ENCODE data around the gene CIAO1. TPM values are rescaled to one million over a fixed set of nuclear protein-coding genes. Genes with fewer than 3 reads are reported as not detected.

Gene CIAO1
- total and polyA plus RNA-seq, 10 donors = 31.3 to 122 (median 70.3) TPM

GRCh38 chr2:96261328-96262003, 4.6 kb upstream of the CIAO1 start:
- intact Hi-C loops (cut with DNase I; ENCODE audit: low total_unique reads) = no loop called here
- 82 to 91% (median 86%) methylated on average over 6 of the region's 6 CpGs for WGBS, 5 donors
- Histone ChIP-seq H3K27me3 (replicated peaks in 1 of 7) (no peaks in the 10 kb centered on the region), H3K4me1 (peaks cover 71 to 90% (median 86%) of the 10 kb centered on the region in 6 donors), H3K27ac (peak overlapping the region; percentile 43 to 99 (median 90)), H3K36me3 (peaks cover 0 to 58% (median 17%) of the 10 kb centered on the region in 6 donors), H3K9me3 (no peaks in the 10 kb centered on the region), H3K4me3 (no peak overlapping the region)
- TF ChIP-seq CTCF (IDR thresholded peaks at IDR 0.05 in 8 of 11, conservative IDR thresholded peaks at IDR 0.05 in 3 of 11) = no peak
- no peak for TF ChIP-seq POLR2AphosphoS5 (IDR thresholded peaks at IDR 0.05)
- TF ChIP-seq POLR2A (IDR thresholded peaks at IDR 0.05) = no peak
- DNase-seq = no peak

GRCh38 chr2:96262306-96262705, 3.7 kb upstream of the CIAO1 start:
- 81 to 94% (median 85%) methylated on average over 2 of the region's 2 CpGs for WGBS, 5 donors
- no peak overlapping the region for H3K4me3 ChIP-seq
- peaks cover 0 to 59% (median 17%) of the 10 kb centered on the region in 6 donors for H3K36me3 ChIP-seq
- DNase-seq = no peak
- H3K9me3 ChIP-seq = no peaks in the 10 kb centered on the region
- no peaks in the 10 kb centered on the region for H3K27me3 ChIP-seq (replicated peaks in 1 of 7)
- intact Hi-C loops (cut with DNase I; ENCODE audit: low total_unique reads) = no loop called here
- peak overlapping the region in 6 of 8 donors; percentile 12 to 99 (median 86) for H3K27ac ChIP-seq
- H3K4me1 ChIP-seq = peaks cover 70 to 90% (median 86%) of the 10 kb centered on the region in 6 donors
- TF ChIP-seq POLR2A (IDR thresholded peaks at IDR 0.05) (no peak), CTCF (IDR thresholded peaks at IDR 0.05 in 8 of 11, conservative IDR thresholded peaks at IDR 0.05 in 3 of 11) (no peak), POLR2AphosphoS5 (IDR thresholded peaks at IDR 0.05) (no peak)

GRCh38 chr2:96264086-96264485, 1.9 kb upstream of the CIAO1 start:
- H3K27me3 ChIP-seq (replicated peaks in 1 of 7) = no peaks in the 10 kb centered on the region
- peak overlapping the region in 6 of 8 donors; percentile 49 to 99 (median 95) for H3K27ac ChIP-seq
- H3K36me3 ChIP-seq = peaks cover 0 to 64% (median 26%) of the 10 kb centered on the region in 6 donors
- TF ChIP-seq CTCF (IDR thresholded peaks at IDR 0.05 in 8 of 11, conservative IDR thresholded peaks at IDR 0.05 in 3 of 11) (no peak), POLR2A (IDR thresholded peaks at IDR 0.05) (no peak), POLR2AphosphoS5 (IDR thresholded peaks at IDR 0.05) (no peak)
- 47 to 76% (median 65%) methylated on average over 4 of the region's 4 CpGs for WGBS, 5 donors
- H3K9me3 ChIP-seq = no peaks in the 10 kb centered on the region
- H3K4me1 ChIP-seq = peaks cover 57 to 85% (median 76%) of the 10 kb centered on the region in 6 donors
- intact Hi-C loops (cut with DNase I; ENCODE audit: low total_unique reads) = no loop called here
- no peak for DNase-seq
- peak overlapping the region in 7 of 8 donors; percentile 83 to 98 (median 91) for H3K4me3 ChIP-seq

- no peak for DNase-seq
- intact Hi-C loops (cut with DNase I; ENCODE audit: low total_unique reads) = loop anchor here (5.0 kb wide), 1 partner anchor 58 kb away; the partner anchor contains the start of gene STARD7
- peak overlapping the region; percentile 75 to 99 (median 94) for H3K27ac ChIP-seq
- peaks cover 49 to 77% (median 69%) of the 10 kb centered on the region in 6 donors for H3K4me1 ChIP-seq
- H3K36me3 ChIP-seq = peaks cover 0 to 65% (median 31%) of the 10 kb centered on the region in 6 donors
- H3K27me3 ChIP-seq (replicated peaks in 1 of 7) = no peaks in the 10 kb centered on the region
- WGBS, 5 donors = 12 to 30% (median 13%) methylated on average over 12 to 33 of the region's 33 CpGs
- TF ChIP-seq CTCF (IDR thresholded peaks at IDR 0.05 in 8 of 11, conservative IDR thresholded peaks at IDR 0.05 in 3 of 11) = peak; percentile 8 to 74 (median 55)
- TF ChIP-seq POLR2AphosphoS5 (IDR thresholded peaks at IDR 0.05) = peak; percentile 9 to 37 (median 18)
- no peak for TF ChIP-seq POLR2A (IDR thresholded peaks at IDR 0.05)
- H3K4me3 ChIP-seq = peak overlapping the region; percentile 83 to 98 (median 93)
- H3K9me3 ChIP-seq = no peaks in the 10 kb centered on the region
Observed at GRCh38 chr2:96264656-96265348, 1.2 kb upstream of the CIAO1 start.
